ENCODE data around the gene IGSF5. TPM values are rescaled to one million over a fixed set of nuclear protein-coding genes. Genes with fewer than 3 reads are reported as not detected.

Gene IGSF5
- not detected in 2 replicates for total RNA-seq

DNA sequence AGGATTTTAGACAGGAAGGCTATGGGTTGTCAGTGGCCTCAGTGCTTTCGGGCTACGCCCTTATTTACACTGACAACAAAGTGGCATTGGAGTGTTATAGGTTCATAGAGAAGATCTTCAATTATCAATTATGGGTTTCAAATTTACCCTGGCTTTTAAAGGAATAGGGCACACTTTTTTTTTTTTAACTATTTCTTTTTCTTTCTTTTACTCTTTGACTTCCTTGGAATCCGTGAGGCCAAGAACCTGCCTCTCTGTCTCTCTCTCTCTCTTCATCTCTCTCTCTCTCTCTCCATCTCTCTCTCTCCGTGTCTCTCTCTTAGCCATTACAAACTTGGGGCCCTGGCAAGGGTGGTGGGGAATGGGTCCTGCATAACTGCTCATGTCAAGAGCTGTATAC is at the start of gene IGSF5:
Gene IGSF5, plus strand, starts transcription at position 301 of the 400 bp plus-strand sequence. CDS start 327 bp downstream, outside the sequence.

Other genes with a start within 250 kb of the IGSF5 start
- gene B3GALT5, start 132.2 kb upstream of the IGSF5 start, total RNA-seq: under 0.01 TPM in 1 of 2 replicates, not detected in the other
- not detected in 2 replicates for gene PCP4, start 122.3 kb downstream of the IGSF5 start, total RNA-seq